ENCODE measurements around the gene SEZ6L.

SEZ6L gene

GRCh38 chr22:26169315-26170111, at the start of gene SEZ6L:
Gene SEZ6L (plus strand): TSS chr22:26169462. CDS start chr22:26169670, 208 bp downstream.
- DNase-seq, result no peak

DNA sequence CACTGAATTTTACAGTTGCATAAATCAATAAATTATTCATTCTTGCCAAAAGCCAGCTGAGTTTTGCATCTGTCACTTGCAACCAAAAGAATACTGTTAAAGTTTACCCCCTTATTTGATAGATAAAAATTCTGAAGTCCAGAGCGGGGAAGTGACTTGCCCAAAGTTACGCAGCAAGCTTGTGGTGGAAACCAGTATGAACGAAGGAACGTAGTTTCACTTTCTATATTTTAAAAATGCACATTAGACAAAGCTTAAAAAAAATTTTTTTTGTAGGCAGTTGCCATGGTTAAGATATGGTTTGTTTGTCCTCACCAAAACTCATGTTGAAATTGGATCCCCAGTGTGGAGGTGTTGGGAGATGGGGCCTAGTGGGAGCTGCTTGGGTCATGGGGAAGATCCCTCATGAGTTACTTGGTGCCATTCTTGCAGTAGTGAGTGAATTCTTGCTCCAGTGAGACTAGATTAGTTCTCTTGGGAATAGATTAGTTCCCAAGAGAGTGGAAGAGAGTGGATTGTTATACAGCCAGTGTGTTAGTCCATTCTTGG, 46.3 kb upstream of the SEZ6L start:
- no peak for DNase-seq

- DNase-seq, result no peak
Observed at GRCh38 chr22:26124991-26125725, 44.1 kb upstream of the SEZ6L start.

- DNase-seq, result no peak
Observed at GRCh38 chr22:26127126-26127525, 42.1 kb upstream of the SEZ6L start.

DNA sequence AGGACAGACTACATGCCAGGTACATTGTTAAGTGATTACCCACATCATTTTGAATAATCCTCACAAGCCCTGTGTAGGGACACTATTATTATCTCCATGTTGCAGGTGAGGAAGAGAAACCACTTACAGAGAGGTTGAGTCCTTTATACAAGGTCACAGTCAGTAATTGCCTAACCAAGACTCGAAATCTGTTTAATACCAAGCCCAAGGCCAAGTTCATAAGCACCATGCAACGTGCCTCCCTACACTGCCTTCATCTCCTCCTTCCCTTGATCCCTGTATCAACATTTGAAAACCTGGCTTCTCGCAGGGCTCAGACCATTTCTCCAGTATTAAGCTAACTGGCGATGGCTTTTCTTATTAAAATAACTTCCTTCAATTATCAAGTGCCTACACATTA, 41.7 kb upstream of the SEZ6L start:
- no peak for DNase-seq

GRCh38 chr22:26131589-26132154, 37.6 kb upstream of the SEZ6L start:
- no peak for DNase-seq

GRCh38 chr22:26134654-26135330, 34.5 kb upstream of the SEZ6L start:
- no peak for DNase-seq

DNA sequence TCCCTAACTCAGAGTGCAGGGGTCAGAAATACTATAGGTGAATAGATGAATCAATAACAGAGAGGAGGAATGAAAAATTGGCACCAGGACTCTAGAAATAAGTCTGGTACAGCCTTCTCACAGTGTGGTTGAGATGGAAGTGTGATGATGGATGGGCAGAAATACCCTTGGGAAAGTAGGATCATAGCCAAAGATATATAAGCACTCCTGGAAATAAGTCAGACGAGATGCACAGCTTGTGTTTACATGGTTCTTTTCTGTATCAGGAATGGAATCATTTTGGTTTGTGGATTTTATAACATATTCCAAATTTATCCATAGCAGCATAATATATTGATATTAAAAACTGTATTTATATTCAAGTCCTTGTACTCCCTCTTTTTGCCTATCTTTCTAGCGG, 33.5 kb upstream of the SEZ6L start:
- DNase-seq, result no peak

DNA sequence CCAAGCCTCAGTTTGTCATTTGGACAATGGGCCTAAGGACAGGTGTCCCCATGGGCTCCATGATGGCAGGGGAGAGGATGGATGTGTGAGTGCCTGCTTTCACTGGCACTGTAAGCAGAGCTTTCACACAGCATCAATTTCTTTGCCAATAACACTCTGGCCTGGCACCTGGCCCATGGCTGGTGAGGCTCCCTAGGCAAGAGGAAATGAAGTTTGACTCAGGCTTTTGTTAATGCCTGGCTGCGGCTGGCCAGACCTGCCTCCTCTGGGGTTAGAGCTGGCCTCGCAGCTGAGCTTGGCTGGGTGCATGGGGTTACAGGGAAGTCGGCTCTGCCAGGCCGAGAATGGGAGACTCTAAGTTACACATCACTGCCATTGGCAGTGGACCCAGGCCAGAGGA, 30.0 kb upstream of the SEZ6L start:
- DNase-seq, result no peak

- DNase-seq, result no peak
Observed at GRCh38 chr22:26141831-26142230, 27.4 kb upstream of the SEZ6L start.

DNA sequence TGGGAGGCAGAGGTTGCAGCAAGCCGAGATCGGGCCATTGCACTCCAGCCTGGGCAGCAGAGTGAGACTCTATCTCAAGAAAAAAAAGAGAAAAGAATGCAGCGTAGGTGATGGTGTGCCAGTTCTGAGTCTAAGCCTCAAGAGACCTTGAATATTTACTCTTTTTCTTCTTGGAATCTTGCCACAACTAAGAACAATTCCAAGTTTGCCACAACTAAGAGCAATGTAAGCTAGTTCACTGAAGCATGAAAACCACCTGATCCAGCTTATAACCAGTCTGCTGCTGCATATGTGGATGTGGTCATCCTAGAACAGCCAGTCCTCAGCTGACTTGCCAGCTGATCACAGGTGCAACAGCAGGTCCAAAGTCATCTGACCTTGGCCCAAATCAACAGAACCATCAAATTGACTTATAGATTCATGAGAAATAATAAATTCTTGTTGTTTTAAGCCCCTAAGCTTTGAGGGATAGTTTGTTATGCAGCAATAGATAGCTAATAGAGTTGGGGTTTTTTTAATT, 25.4 kb upstream of the SEZ6L start:
- DNase-seq, result no peak

DNA sequence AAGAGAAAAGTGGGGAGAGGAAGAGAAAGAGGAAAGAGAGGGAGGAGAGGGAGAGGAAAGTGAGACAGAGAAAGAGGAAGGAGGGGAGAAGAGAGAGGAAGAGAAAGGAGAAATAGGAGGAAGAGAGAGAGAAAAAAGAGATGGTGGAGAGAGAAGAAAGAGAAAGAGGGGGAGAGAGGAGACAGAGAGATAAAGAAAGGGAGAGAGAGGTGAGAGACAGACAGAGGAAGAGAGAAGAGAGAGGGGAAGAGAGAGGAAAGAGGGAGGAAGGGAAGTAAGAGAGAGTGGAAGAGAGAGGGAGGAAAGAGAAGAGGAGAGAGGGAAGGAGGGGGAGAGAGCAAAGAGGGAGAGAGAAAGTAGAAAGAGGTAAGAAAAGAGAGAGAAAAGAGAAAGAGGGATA, 9.4 kb upstream of the SEZ6L start:
- no peak for DNase-seq

DNA sequence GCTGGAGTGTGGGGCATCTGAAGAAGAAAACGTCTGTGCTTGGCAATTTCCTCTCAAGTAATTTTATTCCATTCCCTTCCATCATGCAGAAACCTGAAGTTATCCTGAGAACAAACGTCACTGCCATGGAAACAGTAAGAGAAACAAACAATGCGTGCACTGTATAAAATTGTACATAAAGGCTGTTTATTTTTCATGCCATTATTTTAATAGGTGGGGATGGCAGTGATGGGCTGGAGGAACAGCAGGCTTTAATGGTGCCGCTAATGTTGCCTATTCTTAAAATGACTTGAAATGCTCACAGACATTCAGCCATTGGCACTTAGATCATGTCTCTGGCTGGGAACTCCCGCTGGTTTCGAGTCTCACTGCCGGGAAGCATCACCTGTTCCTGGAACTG, 7.5 kb upstream of the SEZ6L start:
- DNase-seq, result no peak

- no peak for DNase-seq
Observed at GRCh38 chr22:26162926-26163325, 6.3 kb upstream of the SEZ6L start.

DNA sequence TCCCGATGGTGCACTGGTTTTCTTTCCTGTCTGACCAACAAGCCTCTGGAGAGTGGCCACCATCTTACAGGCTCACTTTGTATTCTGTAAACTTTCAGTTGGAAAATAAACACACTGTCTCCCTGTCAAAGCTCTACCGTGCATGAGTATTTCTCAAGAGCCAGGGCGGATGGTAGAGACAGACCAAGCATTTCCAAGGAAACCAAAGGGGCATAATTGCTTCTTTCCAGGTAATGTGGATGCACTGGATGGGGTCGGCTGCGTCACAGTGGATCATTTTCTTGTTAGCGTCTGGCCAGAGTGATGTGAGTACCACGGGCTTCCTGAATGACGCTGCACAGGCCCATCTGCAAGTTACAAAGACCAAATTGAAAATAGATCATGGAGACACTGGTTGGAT, 5.1 kb upstream of the SEZ6L start:
- DNase-seq, result no peak

DNA sequence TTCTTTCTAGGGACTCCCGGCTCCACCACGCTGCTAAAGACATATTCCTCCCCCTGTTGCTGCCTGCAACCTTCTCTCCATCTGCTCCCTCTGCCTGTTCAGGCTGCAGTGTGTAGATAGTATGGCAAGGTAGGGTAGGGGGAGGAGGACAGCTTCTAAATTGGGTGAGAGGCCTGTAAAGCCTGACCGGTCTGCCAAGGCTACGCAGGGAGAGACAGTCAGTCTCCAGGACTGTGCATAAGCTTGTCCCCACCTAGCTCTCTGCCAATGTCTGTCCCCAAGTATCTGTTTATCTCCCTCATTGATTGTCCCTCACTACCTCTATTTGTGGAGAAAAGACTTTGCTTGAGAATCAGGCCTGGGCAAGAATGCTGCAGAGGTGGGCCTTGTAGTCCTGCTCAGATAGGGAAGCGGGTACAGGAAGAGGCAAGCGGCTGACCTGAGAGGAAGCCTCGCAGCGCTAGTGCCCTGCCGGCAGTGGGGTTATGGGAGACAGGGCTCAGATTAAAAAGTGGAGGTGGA, 871 bp upstream of the SEZ6L start:
- no peak for DNase-seq

DNA sequence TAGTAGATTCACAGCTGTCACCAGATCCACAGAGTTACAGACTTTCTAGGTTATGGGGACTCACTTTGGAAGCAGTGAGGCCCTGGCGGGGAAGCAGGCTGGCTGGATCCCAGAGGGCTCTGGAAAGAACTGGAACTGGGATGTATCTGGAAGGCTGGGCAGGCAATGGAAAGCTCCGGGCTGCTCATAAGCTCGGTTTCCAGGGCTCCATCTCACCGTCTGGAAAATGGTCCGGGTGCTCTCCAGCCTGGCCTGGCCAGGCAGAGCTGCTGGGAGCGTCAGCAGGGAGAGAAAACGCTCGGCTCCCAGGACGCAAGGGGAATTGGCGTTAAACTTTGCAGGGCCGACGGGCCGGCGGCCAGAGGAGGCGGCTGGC, 335 bp upstream of the SEZ6L start:
- no peak for DNase-seq

DNA sequence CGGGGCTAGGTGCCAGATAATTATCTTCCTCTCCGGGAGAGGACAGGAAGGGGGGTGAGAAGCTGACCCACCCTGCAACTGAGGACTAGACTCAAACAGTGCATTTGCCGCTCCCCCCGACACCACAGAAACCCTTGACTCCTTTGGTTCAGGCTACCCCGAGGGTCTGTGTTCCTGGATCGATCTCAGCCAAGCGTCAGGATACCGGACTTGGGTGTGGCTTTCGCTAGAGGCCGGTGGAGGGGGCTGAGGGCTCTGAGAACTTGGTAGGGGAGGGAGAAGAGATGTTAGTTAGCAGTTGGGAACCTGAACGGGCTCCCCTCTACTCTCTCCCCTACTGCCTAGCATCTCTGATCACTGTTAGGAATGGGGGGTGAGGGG, 840 bp downstream of the SEZ6L start:
- no peak for DNase-seq

- DNase-seq, result no peak
Observed at GRCh38 chr22:26170795-26171580, 1.7 kb downstream of the SEZ6L start.

GRCh38 chr22:26172389-26172990, 3.2 kb downstream of the SEZ6L start:
- no peak for DNase-seq

DNA sequence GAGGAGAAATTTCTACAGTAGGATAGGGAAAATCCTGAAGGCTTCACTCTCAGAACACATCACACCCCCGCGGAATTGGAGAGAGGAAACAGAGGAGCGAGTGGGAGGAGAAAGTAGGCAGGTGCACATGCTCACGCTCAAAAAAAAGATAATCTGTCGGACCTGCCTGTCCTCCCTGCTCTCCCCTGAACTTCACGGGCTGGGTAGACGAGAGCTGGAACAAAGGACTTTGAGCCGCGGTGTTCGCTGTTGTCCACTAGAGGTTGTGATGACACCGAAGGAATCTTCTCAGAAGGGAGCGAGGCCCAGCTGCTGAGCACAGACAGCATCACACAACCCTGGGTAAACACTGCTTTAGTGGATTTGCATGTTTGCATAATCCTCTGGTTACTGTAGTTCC, 5.0 kb downstream of the SEZ6L start:
- no peak for DNase-seq

DNA sequence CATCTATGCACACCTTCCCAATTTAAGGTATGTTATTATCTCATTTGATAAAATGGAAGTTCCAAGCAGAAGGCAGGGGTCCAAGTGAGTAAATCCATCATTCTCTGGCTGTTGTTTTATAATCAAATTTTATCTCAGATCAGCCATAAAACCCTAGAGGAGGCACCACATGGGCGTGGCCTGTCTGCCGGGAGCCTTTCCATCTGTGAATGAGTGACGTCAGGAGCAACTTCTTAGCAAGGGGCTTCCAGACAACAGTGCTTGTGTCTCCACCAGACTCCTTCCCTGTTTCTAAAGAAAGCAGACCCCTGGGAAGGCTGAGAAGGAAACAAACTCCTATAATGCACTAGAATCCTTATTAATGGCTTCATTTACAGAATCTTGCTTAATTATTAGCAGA, 13.5 kb downstream of the SEZ6L start:
- no peak for DNase-seq
